HG02943 (cell line): ENCODE results near the gene DMXL1.
A peak's percentile ranks its signal among the peaks of the same experiment; 100 is the strongest.

ENCODE experiments used
- ATAC-seq: cut with Tn5 transposase; IDR thresholded peaks from one replicate; pipeline ENCODE4 v1.9.1; 2021; ENCODE audit warnings: mild to moderate bottlenecking, low read depth, moderate library complexity; ENCODE audit not compliant: unreplicated experiment

Gene DMXL1, protein sequence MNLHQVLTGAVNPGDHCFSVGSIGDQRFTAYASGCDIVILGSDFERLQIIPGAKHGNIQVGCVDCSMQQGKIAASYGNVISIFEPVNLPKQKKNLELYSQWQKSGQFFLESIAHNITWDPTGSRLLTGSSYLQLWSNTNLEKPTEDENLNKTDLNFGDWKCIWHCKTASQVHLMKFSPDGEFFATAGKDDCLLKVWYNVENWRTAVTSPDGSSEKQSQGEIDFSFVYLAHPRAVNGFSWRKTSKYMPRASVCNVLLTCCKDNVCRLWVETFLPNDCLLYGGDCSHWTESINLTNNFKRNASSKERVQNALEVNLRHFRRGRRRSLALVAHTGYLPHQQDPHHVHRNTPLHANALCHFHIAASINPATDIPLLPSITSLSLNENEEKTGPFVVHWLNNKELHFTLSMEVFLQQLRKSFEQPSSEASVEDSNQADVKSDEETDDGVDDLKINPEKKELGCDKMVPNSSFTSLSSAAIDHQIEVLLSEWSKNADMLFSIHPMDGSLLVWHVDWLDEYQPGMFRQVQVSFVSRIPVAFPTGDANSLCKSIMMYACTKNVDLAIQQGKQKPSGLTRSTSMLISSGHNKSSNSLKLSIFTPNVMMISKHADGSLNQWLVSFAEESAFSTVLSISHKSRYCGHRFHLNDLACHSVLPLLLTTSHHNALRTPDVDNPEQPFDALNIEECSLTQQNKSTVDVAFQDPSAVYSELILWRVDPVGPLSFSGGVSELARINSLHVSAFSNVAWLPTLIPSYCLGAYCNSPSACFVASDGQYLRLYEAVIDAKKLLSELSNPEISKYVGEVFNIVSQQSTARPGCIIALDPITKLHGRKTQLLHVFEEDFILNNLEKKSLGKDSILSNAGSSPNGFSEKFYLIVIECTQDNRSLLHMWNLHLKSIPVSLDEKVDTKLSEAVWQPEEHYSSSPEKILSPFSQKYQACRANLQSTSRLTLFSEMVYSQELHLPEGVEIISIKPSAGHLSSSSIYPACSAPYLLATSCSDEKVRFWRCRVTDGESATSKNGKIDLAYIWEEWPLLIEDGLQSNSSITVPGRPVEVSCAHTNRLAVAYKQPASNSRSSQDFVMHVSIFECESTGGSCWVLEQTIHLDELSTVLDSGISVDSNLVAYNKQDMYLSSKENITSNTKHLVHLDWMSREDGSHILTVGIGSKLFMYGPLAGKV (N-terminal part only)

GRCh38 chr5:119070828-119071560 is at the start of gene DMXL1:
TSS of gene DMXL1 (plus strand) at chr5:119071087. CDS start at chr5:119071570, 483 bp downstream.
- peak; percentile 81 for ATAC-seq

DNA sequence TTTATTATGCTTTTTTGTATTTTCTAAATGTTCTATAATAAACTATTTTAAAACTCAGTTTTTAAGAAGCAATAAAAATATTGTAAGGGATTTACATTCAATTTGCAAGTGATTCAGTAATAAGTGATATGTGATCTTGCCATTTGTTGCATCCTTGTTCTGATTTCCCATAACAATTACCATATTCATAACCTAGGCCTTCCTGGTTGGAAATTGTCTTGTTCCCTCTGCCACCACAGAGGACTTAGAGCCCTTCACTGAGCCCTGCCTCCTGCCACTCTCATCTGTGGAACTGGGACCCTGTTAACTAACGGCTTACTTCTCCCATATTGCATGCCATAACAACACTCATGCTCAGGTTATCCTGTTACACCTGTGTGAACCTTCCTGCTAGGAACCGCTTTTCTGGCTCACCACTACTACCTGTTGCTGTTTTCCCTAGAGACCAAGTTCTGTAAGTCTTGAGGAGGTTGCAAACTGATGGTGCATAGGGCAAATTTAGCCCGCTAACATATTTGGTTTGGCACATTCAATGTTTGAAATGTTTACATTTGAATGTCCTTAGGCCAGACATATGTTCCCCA is 49.6 kb upstream of the DMXL1 start:
- ATAC-seq: no peak

- no peak for ATAC-seq
These were observed 48.7 kb upstream of the DMXL1 start for GRCh38 chr5:119022017-119022745.

DNA sequence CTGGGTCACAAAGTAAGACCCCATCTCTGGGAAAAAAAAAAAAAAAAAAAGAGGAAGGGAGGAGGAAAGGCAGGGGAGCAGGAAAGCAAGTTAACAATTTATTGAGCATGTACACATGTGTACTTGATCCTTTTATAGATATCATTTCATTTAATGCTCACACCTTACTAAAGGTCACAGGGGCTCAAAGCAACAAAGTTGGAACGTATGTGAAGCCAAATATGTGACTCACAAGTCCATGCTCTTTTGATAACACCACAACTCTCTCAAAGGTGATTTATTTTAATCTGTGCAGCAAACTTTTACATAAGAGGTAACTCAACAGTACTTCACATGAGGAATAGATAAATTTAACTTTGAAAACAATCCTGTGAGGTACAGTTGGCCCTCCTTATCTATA is 48.1 kb upstream of the DMXL1 start:
- ATAC-seq: no peak

GRCh38 chr5:119028575-119028974 is 42.3 kb upstream of the DMXL1 start:
- ATAC-seq: no peak

DNA sequence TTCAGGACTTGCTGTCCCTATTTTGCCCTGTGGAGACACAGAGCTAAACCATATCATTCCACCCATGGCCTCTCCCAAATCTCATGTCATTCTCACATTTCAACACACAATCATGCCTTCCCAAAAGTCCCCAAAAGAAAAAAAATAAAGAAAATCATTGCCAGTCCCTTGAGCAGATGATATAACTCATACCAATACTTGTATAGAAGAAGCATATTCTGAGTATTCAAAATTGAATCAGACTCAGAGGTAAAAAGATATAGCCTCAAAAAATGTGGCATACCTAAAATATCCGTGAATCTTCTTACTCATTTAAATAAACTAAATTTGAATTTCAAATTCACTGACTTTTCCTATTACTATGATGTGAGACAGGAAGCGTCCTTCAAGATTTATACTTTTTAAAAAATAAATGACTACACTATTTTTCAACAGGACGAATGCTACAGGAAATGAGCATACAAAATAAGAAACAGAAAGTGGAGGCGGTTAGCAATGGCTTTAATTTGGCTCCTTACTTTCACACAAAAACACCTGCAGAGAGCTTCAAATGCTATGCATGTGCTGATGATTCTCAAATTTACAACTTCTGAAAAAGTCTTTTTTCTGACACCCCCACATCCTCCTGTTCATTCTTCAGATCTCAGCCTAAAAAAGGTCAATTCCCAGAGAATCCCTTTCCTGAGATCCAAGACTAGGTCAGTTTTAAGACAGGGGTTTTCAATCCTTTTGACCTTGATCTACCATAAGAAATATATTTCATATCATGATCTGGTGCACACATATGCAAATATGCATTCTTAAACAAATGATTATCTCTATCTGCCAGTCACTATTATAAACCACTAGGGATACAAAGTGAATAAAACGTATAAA is 39.6 kb upstream of the DMXL1 start:
- peak; percentile 76 for ATAC-seq

GRCh38 chr5:119031905-119032304 is 39.0 kb upstream of the DMXL1 start:
- ATAC-seq: no peak

- ATAC-seq: no peak
These were observed 38.2 kb upstream of the DMXL1 start for GRCh38 chr5:119032656-119033055.

- no peak for ATAC-seq
These were observed 37.8 kb upstream of the DMXL1 start for GRCh38 chr5:119033135-119033534.

- ATAC-seq: no peak
These were observed 34.7 kb upstream of the DMXL1 start for GRCh38 chr5:119036101-119036762.

DNA sequence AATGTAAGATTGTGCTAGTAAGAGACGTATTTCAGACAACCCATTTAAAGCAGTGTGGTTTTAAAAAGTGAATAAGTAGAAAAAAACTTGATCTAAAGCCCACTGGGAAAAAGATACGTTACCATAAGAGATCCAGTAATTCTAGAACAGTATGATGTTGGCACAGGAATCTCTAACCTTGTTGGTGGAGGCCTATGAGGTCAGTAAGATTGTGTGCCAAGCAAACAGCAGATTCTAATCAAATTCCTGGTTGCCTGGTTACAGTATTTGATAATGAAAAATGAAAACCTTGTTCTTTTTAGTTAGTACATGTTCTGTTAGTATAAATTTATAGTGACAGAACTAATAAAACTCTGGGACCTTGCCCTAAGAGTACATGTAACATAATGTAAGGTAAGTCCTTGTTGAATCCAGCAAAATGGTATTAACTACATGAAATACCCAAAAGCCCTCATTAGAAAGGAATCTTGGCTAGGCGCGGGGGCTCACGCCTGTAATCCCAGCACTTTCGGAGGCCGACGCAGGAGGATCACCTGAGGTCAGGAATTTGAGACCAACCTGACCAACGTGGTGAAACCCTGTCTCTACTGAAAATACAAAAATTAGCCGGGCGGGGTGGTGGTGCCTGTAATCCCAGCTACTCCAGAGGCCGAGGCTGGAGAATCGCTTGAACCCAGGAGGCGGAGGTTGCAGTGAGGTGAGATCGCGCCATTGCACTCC is 33.2 kb upstream of the DMXL1 start:
- no peak for ATAC-seq

DNA sequence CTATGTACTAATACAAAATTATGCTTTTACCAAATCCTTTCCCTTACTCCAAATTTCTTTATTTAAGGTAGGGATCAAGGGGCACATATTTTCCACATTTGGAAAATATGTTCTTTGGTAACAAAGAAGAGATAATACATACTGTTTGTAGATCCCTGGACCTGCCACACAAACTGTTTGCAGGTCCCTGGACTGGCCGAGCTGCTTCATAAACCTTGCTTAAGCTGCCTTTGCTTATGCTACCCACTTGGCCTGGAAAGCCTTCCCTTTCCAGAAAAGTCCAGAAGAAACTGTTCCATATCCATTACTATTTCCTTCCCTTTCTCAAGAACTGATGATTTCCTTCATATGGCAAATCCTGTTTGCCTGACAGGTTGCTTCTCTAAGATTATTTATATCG is 22.6 kb upstream of the DMXL1 start:
- ATAC-seq: no peak

DNA sequence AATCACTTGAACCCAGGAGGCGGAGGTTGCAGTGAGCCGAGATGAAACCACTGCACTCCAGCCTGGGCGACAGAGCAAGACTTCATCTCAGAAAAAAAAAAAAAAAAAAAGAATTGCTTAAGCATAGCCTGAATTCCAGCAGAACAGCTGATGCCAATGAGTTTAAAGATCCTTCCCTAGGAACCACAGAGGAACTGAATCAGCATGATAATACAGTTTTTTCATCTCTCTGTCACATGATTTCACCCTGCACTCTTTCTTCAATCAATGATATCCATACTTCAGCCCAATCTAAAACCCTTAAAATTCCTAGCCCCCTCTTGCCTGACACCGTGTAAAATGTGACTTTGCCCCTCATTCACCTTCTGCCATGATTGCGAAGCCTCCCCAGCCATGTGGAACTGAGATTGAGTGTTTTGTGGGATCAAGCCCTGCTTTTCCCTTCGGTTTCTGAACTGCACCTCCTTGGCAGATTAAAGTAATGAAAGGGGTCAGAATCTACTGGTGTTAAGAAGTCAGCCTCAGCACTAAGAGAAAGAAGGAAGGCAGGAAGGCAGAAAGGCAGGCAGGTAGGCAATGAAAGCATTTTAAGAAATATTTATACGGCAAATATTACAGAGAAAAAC is 20.9 kb upstream of the DMXL1 start:
- ATAC-seq: no peak

DNA sequence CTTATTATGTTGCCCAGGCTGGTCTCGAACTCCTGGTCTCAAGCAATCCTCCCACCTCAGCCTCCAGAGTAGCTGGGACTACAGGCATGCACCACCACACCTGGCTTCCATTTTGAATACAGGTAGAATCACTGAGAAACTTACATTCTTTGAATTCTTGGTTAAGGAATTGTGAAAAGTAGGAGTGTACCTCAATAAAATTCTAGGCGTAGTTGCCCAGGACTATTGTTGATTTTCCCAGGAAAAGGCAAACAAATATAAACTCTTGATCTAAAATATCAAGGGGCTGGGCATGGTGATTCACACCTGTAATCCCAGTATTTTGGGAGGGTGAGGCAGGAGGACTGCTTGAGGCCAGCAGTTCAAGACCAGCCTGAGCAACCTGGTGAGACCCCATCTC is 16.8 kb upstream of the DMXL1 start:
- ATAC-seq: no peak

GRCh38 chr5:119055294-119055693 is 15.6 kb upstream of the DMXL1 start:
- no peak for ATAC-seq

GRCh38 chr5:119058979-119059529 is 11.8 kb upstream of the DMXL1 start:
- no peak for ATAC-seq
